Spinal cord (tissue), 10 donors: ENCODE measurements around the gene ACACA. TPM values are rescaled to one million over a fixed set of nuclear protein-coding genes. Genes with fewer than 3 reads are reported as not detected.

Experiments
- DNase-seq, 6 donors: peaks; one replicate each; pipeline versions ENCODE4 v3.0.0 to v3.0.0-alpha.2; 2013 to 2015; ENCODE audit warnings: low spot score in 6 of 6, low read depth in 4 of 6
- H3K27ac ChIP-seq: one replicate; pipeline ENCODE4 v1.5.1; 2013; ENCODE audit warnings: low read depth, low read length, control low read depth
- H3K27me3 ChIP-seq: one replicate; pipeline ENCODE4 v1.6.1; 2013; ENCODE audit warnings: low read length; ENCODE audit not compliant: control insufficient read depth, insufficient read depth
- H3K36me3 ChIP-seq: one replicate; pipeline ENCODE4 v1.6.1; 2013; ENCODE audit warnings: low read length; ENCODE audit not compliant: control insufficient read depth, insufficient read depth
- H3K4me1 ChIP-seq: one replicate; pipeline ENCODE4 v1.6.1; 2013; ENCODE audit warnings: low read length; ENCODE audit not compliant: control insufficient read depth, insufficient read depth
- H3K4me3 ChIP-seq: one replicate; pipeline ENCODE4 v1.5.1; 2013; ENCODE audit warnings: low read depth, low read length, control low read depth
- H3K9me3 ChIP-seq: one replicate; pipeline ENCODE4 v1.6.1; 2013; ENCODE audit warnings: low read length; ENCODE audit not compliant: control insufficient read depth, insufficient read depth
- WGBS: methylation state at CpG from one replicate; pipeline ENCODE4 v1.1.5; 2013; ENCODE audit warnings: missing lambda C conversion rate; ENCODE audit not compliant: insufficient coverage; 5-methylcytosine and 5-hydroxymethylcytosine counted together
- polyA plus RNA-seq, 2 donors: library from polyadenylated mRNA; unstranded; fragments of 120-200 nt; gene quantifications; one replicate each; pipeline ENCODE4 v1.2.1, GENCODE V29; 2013; ENCODE audit not compliant: insufficient read length in 2 of 2
- total RNA-seq, 2 donors: library from RNA; depleted of rRNA in 1 of 2; stranded (reverse); fragments of 120-200 nt in 1 of 2; fragments of >200 nt in 1 of 2; gene quantifications; one replicate each; pipeline versions ENCODE4 v1.2.3 to v1.2.4, GENCODE V29; 2013 to 2014
- donor health status: healthy.

The ACACA gene
- total and polyA plus RNA-seq, 4 donors = 62.3 to 94.4 (median 80.5) TPM

DNA sequence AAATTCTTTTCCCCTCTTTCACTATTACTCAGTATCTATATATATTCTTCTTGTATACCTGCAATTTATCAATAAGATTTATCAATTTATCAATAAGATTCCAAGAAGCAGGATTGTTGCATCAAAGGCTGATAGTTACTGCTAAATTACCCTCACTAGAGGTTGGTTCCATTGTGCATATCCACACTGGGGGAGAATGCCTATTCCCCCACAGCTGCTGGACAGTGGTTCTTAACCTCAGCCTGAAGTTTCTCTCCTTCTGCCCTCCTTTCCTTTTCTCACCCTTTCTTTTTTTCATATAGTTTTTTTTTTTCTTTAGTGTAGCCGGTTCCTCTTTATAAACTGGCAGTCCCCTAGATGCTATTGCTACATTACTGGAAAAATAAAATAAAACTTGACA, 24.6 kb downstream of the ACACA start:
- no CpG with 5 or more reads among the region's 1 CpG for WGBS
- Histone ChIP-seq H3K9me3 (no peaks in the 10 kb centered on the region), H3K27me3 (no peaks in the 10 kb centered on the region), H3K36me3 (no peaks in the 10 kb centered on the region), H3K27ac (no peak overlapping the region), H3K4me3 (no peak overlapping the region), H3K4me1 (no peaks in the 10 kb centered on the region)
- no peak for DNase-seq

DNA sequence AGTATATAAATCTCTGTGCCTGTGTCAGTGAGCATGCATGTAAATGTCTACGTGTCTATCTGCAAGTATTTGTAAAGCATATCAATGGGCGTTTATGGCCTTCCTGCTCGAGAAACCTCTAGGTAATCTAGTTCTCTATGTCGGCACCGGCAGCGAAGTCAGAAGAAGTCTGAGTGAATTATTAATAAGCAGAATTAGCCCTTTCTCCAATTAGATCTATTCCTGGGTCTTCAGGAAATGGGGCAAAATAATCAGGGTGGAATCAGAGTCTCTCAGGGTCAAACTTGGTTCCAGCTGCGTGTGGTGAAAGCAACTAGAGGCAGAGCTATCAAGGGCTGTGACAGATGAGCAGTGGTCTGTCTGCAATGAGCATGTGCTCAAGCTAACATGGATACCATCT, 30.9 kb downstream of the ACACA start, which contains the start of gene C17orf78:
C17orf78 (plus strand) TSS at position 280 of the 400 bp plus-strand sequence; CDS start at position 388, 108 bp downstream.
- Histone ChIP-seq H3K4me3 (no peak within 1 kb of the TSS), H3K36me3 (no peaks in the 10 kb centered on the region), H3K27me3 (no peaks in the 10 kb centered on the region), H3K9me3 (no peaks in the 10 kb centered on the region), H3K4me1 (no peaks in the 10 kb centered on the region), H3K27ac (no peak within 1 kb of the TSS)
- WGBS = 85% methylated on average over 7 of the region's 7 CpGs
- no peak for DNase-seq

DNA sequence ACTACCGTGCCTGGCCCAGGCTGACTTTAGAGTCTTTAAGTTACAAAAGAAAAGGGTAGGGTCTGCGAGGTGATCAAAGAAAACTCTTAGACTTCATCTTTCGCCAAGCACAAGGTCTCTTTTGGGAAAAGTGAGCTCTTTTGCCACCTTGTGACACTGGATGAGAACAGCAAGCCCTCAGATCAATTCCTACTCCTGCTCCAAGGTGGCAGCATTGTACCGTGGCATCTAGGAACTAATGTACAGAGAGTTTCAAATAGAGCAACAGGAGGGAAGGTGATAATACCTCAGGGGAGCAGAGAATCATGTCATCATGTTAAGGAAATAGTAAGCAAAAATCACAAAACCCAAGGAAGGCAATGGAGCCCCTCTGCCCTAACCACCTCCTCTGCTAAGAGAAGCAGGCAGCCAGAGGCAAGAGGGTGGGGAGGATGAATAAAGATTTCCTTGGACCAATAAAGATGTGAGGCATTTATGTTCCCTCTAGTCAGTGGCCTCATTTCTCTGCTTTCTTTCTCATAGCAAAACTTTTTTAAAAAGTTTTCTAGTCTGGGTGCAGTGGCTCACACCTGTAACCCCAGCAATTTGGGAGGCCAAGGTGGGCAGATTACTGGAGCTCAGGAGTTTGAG, 33.0 kb downstream of the ACACA start:
- Histone ChIP-seq H3K27ac (no peak overlapping the region), H3K27me3 (no peaks in the 10 kb centered on the region), H3K9me3 (no peaks in the 10 kb centered on the region), H3K4me1 (no peaks in the 10 kb centered on the region), H3K36me3 (no peaks in the 10 kb centered on the region), H3K4me3 (no peak overlapping the region)
- peak in 5 of 6 donors; percentile 49 to 91 (median 66) for DNase-seq
- WGBS = 14% methylated on average over 1 of the region's 4 CpGs

DNA sequence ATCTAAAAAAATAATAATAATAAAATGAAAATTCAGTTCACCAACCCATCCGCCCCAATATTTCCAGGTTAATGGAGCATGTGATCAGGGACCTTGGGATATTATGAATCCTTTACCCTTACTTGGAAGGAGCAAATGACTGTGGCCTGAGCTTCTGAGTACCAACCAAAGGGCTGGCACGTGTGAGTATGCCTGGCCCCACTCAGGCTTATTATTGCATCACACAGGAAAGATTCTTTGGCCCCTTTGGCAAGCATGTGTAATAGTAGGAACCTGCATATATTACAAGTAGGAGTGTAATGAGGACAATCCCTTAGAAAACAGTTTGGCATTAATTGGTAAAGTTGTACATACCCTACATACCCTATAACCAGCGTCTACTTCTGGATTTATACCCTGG, 38.1 kb downstream of the ACACA start:
- H3K27ac ChIP-seq = no peak overlapping the region
- no peaks in the 10 kb centered on the region for H3K4me1 ChIP-seq
- H3K4me3 ChIP-seq = no peak overlapping the region
- no peak for DNase-seq
- no peaks in the 10 kb centered on the region for H3K9me3 ChIP-seq
- no peaks in the 10 kb centered on the region for H3K36me3 ChIP-seq
- WGBS = 60% methylated on average over 1 of the region's 3 CpGs
- H3K27me3 ChIP-seq = no peaks in the 10 kb centered on the region

DNA sequence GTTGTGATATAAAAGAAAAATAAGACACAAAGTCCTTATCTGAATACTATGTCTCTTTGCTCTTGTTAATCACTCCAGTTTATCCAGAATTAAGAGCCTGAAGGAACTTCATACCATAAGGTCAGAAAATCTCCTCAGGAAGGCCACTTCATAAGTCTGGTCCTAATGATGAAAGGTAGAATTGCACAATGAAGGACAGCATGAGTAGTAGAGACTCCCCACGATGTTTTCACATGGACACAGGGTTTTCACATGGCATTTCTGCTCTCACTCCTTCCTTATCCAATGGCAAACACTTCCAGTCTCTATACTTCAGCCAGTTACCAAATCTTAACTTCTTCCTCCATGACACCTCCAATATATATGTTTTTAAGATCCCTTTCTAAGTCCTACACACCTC, 41.0 kb downstream of the ACACA start:
- H3K4me3 ChIP-seq = no peak overlapping the region
- no peak for DNase-seq
- H3K27me3 ChIP-seq = no peaks in the 10 kb centered on the region
- no peak overlapping the region for H3K27ac ChIP-seq
- no peaks in the 10 kb centered on the region for H3K9me3 ChIP-seq
- no peaks in the 10 kb centered on the region for H3K4me1 ChIP-seq
- no peaks in the 10 kb centered on the region for H3K36me3 ChIP-seq
- 86% methylated on average over 1 of the region's 1 CpG for WGBS

DNA sequence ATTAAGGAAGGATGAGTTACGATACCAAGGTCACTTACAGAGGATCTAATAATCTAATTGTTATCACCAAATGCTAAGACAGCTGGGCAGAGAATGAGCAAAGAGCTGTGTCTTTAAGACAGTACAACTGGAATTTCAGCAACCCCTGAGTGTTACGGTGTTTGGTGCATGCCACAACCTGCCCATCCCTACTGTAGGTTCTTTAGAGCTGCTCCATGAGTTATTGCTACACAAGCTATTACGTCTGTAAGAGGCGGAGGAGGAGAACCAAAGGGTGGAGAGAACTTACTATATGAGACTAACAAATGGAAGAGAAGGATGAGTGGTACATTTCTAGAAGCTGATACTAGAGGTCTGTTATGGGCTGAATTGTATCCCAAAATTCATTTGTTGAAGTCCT, 45.1 kb downstream of the ACACA start:
- DNase-seq = no peak
- no CpG with 5 or more reads among the region's 4 CpGs for WGBS
- Histone ChIP-seq H3K4me3 (no peak overlapping the region), H3K27me3 (no peaks in the 10 kb centered on the region), H3K36me3 (no peaks in the 10 kb centered on the region), H3K27ac (no peak overlapping the region), H3K4me1 (peaks cover 19% of the 10 kb centered on the region), H3K9me3 (no peaks in the 10 kb centered on the region)

DNA sequence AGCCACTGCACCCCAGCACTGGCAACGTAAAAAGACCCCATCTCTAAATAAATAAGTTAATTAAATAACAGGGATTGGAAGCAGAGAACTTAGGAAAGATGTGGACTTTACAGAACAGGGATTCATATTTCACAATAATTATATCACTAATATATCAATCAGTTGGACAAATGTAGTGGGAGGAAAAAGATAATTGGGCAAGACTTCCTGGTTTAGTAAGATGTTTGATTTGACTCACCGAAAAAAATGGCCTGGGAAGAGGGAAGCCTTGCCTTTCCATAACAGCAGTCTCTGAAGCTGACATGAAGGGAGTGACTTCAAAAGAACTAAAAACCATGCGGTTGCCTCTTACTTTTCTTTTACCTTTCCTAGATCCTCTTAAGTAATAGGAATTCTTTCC, 46.0 kb downstream of the ACACA start:
- no peaks in the 10 kb centered on the region for H3K36me3 ChIP-seq
- no peak for DNase-seq
- no peaks in the 10 kb centered on the region for H3K9me3 ChIP-seq
- H3K27me3 ChIP-seq = no peaks in the 10 kb centered on the region
- peaks cover 21% of the 10 kb centered on the region for H3K4me1 ChIP-seq
- H3K4me3 ChIP-seq = no peak overlapping the region
- no CpG with 5 or more reads among the region's 3 CpGs for WGBS
- H3K27ac ChIP-seq = no peak overlapping the region

DNA sequence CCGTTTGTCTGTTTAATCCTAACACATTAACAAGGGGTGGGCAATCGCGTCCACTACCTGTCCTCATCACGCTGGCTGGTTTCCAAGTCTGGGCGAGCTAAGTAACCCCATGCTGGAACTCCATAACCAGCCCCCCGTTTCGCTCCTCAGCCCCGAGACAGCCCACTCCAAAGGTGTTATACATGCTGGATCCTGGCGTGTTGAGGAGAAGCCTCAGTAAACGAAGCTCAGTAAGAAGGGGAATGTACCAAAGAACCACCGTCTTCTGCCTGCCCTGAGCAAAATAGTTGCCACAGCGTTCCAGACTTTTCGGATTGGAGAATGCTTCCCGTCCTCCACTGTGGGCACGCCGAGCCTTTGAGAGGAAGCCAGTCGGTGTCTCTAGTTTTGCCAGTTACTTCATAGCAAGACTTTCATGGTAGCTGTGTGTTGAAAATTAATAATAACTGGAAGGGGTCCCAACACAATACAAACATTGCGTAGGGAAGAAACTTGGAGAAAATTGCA, 46.9 kb downstream of the ACACA start:
- no peaks in the 10 kb centered on the region for H3K27me3 ChIP-seq
- no peak for DNase-seq
- peak overlapping the region; percentile 87 for H3K27ac ChIP-seq
- H3K9me3 ChIP-seq = no peaks in the 10 kb centered on the region
- no peaks in the 10 kb centered on the region for H3K36me3 ChIP-seq
- WGBS = 13% methylated on average over 14 of the region's 18 CpGs
- peak overlapping the region; percentile 61 for H3K4me3 ChIP-seq
- peaks cover 21% of the 10 kb centered on the region for H3K4me1 ChIP-seq

DNA sequence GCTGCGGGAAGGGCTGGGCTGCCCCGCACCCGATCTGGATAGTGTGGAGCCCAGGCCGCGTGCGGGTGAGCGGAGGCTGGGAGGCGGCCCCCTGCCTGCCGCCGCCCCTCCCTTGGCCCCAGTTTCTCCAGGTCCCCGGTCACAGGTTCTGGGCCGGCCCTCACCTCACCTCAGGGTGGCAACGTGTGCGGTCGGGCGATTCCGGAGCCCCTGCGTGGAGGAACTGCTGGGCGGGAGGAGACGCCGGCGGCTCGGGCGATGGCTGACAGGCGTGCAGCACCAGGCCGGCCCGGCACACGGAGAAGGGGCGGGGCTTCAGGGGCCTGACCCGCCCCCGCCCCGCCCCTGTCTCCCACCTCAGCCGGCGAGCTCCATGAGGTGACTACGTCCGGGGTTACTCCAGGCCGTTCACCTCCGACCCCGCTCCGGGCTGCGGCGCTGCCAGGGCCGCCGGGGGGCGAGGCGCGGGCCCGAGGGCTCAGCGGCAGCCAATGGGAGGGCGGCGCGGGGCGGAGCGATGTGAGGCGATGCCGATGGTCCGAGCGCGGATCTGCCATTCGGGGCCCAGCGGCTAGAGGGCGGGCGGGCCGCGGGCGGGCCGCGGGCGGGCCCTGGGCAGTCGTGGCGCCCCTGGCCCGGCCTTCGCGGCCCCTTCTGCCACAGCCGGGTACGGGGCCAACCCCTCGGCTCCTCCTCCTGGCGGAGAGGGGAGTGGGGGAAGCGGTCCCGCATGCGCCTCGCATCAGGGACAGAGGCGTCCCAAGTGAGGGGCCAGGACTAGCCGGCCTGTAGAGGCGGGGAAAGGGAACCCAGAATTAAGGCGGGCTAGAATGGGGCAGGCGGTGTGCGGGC, 47.6 kb downstream of the ACACA start:
- peak; percentile 64 to 97 (median 82) for DNase-seq
- Histone ChIP-seq H3K4me1 (peaks cover 21% of the 10 kb centered on the region), H3K9me3 (no peaks in the 10 kb centered on the region), H3K4me3 (peak overlapping the region; percentile 80), H3K27ac (peak overlapping the region; percentile 87), H3K27me3 (no peaks in the 10 kb centered on the region), H3K36me3 (no peaks in the 10 kb centered on the region)
- under 1% methylated on average over 80 of the region's 88 CpGs for WGBS
